ENCODE data around the gene ZNF76.
A peak's percentile ranks its signal among the peaks of the same experiment; 100 is the strongest.

The ZNF76 gene

GRCh38 chr6:35236223-35236622 is 23.3 kb upstream of the ZNF76 start:
- DNase-seq = no peak

- no peak for DNase-seq
Measured at GRCh38 chr6:35237476-35237875, 22.1 kb upstream of the ZNF76 start.

- no peak for DNase-seq
Measured at GRCh38 chr6:35238843-35239289, 20.7 kb upstream of the ZNF76 start.

- no peak for DNase-seq
Measured at GRCh38 chr6:35239581-35239980, 20.0 kb upstream of the ZNF76 start.

GRCh38 chr6:35240838-35241801 is 18.4 kb upstream of the ZNF76 start:
- DNase-seq = peak in 50 of 56 donors; percentile 10 to 85 (median 42)

- DNase-seq = no peak
Measured at GRCh38 chr6:35242486-35242885, 17.0 kb upstream of the ZNF76 start.

GRCh38 chr6:35242906-35243305 is 16.6 kb upstream of the ZNF76 start:
- no peak for DNase-seq

- DNase-seq = no peak
Measured at GRCh38 chr6:35243386-35243958, 16.1 kb upstream of the ZNF76 start.

GRCh38 chr6:35244551-35244950 is 15.0 kb upstream of the ZNF76 start:
- DNase-seq = no peak

GRCh38 chr6:35247642-35248231 is 11.8 kb upstream of the ZNF76 start:
- DNase-seq = no peak

GRCh38 chr6:35248300-35248699 is 11.2 kb upstream of the ZNF76 start:
- no peak for DNase-seq

GRCh38 chr6:35248965-35249364 is 10.6 kb upstream of the ZNF76 start:
- DNase-seq = peak in 1 of 56 donors; percentile 5

GRCh38 chr6:35251949-35252348 is 7.6 kb upstream of the ZNF76 start:
- DNase-seq = no peak

GRCh38 chr6:35253249-35253648 is 6.3 kb upstream of the ZNF76 start:
- DNase-seq = no peak

- DNase-seq = no peak
Measured at GRCh38 chr6:35258336-35258735, 1.2 kb upstream of the ZNF76 start.

GRCh38 chr6:35258858-35259193 is 709 bp upstream of the ZNF76 start:
- peak in 16 of 56 donors; percentile 38 to 73 (median 52) for DNase-seq

GRCh38 chr6:35259948-35260590 is 534 bp downstream of the ZNF76 start:
- DNase-seq = peak in 35 of 56 donors; percentile 30 to 81 (median 62)

- no peak for DNase-seq
Measured at GRCh38 chr6:35260591-35261570, 1.3 kb downstream of the ZNF76 start.

GRCh38 chr6:35262596-35262995 is 3.1 kb downstream of the ZNF76 start:
- no peak for DNase-seq

GRCh38 chr6:35264550-35265274 is 5.2 kb downstream of the ZNF76 start:
- no peak for DNase-seq

All from nucleus accumbens (tissue), 56 donors.